NCI-H1048 (cell line): ENCODE results near the gene ITGAV.

Experiments
- DNase-seq: peaks from one replicate; lab custom pipeline; 2025; lab: John Stamatoyannopoulos, UW

ITGAV gene

DNA sequence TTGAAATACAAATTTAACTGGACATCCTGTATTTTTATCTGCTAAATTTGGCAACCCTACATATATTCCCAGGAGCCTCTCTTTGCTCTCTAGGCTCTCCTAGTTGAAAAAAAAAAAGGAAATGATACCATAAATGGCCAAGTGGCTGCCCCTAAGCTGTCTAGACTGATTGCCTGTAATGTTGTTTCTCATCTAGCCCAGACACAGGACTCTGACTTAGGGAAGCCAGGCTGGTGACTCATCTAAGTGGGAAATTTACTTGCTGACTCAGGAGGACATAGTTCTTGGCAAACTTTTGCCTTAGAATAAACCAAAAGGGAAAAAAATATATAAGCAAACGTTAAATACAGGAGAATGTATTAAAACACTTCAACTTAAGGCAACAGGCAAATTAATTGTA is 14.6 kb upstream of the ITGAV start:
- no peak for DNase-seq

DNA sequence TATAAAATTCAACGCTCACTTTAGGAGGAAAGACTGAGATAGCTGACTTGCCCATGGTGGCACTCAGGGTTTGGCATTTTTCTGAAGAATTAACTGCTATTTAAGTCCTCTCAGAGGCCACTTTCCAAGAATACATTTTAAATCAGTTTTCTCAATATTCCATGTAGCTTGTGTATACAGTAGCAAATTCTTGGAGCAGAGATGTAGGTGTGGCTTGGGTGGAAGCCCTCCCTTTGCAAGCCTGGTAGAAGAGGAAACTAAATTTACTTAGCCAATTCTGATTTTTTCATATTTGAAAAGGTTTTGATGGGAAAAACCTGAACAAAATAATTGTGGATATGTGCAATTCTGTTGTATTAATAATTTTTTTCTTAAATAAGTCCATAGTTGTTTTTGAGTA is 14.0 kb upstream of the ITGAV start:
- no peak for DNase-seq

GRCh38 chr2:186576614-186577013 is 13.2 kb upstream of the ITGAV start:
- no peak for DNase-seq

DNA sequence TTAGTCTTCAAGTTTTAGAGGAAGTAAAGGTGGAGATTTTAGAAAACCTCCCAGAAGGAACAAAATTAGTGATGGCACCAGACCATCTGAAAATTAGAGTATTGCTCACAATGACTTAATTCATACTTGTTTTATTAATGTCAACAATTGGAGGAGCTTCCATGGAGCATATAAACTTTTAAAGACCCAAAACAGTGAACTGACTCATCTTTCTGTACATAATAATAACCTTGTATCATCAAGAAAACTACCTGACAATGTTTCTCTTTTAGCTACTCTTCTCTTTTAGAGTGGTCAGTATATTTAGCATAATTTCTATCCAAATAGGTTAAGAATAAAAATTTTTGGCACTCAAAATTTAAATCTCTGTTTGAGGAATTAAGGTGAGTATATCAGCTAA is 7.2 kb upstream of the ITGAV start:
- DNase-seq, result no peak

- no peak for DNase-seq
Measured at GRCh38 chr2:186584053-186584452, 5.8 kb upstream of the ITGAV start.

- DNase-seq, result no peak
Measured at GRCh38 chr2:186588421-186588820, 1.4 kb upstream of the ITGAV start.

DNA sequence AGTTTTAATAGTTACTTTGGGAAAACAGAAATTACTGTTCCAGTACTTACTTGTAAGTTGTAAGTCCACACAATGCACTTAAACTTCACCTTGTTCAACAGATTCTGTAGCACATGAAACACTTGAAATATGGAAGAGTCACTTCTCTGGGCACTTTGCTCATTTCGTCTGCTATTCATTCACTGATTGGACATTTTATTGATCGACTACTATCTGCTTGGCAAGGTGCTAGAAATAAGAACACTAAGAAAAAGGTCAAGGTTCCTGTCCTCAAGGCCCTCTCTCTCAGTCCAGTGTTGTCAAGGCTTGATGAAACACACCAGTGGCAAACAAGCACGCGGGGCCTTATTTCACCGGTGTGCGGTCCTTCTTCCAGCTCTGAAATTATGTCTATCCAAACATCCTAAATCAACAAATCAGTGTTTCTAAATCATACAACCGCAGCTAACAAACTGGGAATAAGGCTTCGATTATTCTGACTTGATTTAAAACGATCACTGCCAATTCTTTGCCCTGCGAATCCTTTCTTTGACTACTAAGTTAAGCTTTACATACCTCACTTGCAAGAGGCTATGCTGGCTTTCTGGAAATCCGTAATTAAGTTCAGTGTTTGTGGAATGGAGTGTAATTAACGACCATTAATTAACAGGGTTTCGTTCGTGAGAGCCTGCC is 780 bp upstream of the ITGAV start:
- DNase-seq, result no peak

DNA sequence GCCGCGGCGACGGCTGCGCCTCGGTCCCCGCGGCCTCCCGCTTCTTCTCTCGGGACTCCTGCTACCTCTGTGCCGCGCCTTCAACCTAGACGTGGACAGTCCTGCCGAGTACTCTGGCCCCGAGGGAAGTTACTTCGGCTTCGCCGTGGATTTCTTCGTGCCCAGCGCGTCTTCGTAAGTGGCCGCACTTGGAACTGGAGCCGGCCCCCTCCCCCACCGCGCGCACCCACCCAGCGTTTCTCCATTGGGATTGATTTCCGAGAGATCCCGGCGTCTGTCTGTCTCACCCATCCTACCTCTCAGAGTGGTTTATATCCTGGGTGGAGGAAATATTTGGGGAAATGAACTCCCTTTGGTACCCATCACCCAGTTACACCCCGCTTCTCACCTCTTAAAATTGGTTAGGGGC is 498 bp downstream of the ITGAV start:
- DNase-seq, result no peak

- no peak for DNase-seq
Measured at GRCh38 chr2:186590759-186591505, 1.1 kb downstream of the ITGAV start.

DNA sequence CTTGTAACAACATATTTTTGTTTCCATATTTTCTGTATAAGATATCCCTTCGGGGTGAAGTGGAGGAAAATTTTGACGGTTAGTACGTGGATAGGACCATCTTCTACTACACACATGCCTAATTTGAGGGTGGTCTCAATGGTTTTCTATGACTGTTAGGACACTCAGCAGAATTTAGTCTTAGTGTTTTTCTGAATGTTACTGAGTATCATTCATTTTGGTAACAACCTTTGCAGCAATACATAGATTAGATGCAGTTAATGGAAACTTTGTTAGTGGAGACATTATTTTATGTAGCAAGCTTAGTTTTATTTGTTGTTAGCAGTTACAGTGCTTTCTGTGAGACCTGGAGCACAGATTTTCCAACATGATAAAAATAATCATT is 1.6 kb downstream of the ITGAV start:
- no peak for DNase-seq

DNA sequence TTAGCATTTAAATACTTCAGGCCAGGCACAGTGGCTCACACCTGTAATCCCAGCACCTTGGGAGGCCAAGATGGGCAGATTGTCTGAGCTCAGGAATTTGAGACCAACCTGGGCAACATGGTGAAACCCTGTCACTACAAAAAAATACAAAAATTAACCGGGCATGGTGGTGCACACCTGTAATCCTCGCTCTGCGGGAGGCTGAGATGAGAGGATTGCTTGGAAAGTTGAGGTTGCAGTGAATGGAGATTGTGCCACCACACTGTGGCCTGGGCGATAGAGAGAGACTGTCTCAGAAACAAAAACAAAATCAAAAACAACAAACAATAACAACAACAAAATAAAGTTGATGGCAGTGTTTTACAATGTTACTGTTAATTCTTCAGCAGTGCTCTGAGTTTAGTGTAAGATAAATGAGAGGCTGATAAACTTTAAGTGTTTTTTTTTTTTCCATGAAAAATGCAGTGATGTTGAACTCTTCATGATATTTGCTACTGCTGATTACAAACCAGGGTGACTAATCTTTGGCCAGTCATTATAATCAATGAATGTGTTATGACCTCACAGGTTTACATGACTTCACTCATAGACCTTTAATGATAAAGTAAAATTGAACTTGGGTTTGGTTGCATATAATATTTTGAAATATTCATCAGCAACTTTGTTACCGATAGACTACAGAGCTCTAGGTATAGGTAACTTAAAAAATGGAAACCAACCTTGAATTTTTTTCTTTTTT is 2.5 kb downstream of the ITGAV start:
- DNase-seq, result no peak

GRCh38 chr2:186593523-186593922 is 3.7 kb downstream of the ITGAV start:
- no peak for DNase-seq

GRCh38 chr2:186594001-186594722 is 4.3 kb downstream of the ITGAV start:
- DNase-seq, result no peak

GRCh38 chr2:186595219-186595618 is 5.4 kb downstream of the ITGAV start:
- DNase-seq, result no peak

DNA sequence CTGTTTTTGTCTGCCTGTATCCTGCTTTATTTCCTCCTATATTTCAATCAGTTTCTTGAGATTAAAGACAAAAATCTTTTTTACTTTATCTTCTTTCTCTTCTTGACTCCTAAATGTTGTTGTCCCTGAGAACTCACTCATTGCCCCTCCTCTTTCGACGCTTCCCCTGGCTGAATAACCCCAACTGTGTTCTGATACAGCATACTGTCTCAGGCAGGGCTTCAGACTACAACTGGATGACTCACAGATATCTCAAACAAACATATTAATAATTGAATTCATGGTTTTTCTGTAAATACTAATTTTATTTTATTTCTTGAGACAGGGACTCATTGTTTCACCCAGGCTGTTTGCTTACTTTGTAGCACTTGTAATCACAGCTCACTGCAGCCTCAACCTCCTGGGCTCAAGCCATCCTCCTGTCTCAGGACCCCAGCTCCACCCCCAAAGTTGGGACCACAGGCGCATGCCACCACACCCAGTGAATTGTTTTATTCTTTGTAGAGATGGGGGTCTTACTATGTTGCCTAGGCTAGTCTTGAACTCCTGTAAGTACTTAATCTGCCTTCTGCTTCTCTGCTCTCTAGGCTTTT is 9.4 kb downstream of the ITGAV start:
- no peak for DNase-seq

- no peak for DNase-seq
Measured at GRCh38 chr2:186603286-186603685, 13.4 kb downstream of the ITGAV start.

- no peak for DNase-seq
Measured at GRCh38 chr2:186605041-186605440, 15.2 kb downstream of the ITGAV start.

- DNase-seq, result no peak
Measured at GRCh38 chr2:186607660-186608324, 17.9 kb downstream of the ITGAV start.

- no peak for DNase-seq
Measured at GRCh38 chr2:186610785-186611184, 20.9 kb downstream of the ITGAV start.

GRCh38 chr2:186611526-186611925 is 21.7 kb downstream of the ITGAV start:
- no peak for DNase-seq

- DNase-seq, result no peak
Measured at GRCh38 chr2:186612026-186612425, 22.2 kb downstream of the ITGAV start.
